ENCODE measurements around the gene CSGALNACT2. TPM values are rescaled to one million over a fixed set of nuclear protein-coding genes. Genes with fewer than 3 reads are reported as not detected.

The CSGALNACT2 gene
- total and polyA plus RNA-seq, 2 of the 13 experiments (the other 11 are each of a cell fraction or from before 2014, with no cell fraction given) = 3.3 to 7.1 TPM

DNA sequence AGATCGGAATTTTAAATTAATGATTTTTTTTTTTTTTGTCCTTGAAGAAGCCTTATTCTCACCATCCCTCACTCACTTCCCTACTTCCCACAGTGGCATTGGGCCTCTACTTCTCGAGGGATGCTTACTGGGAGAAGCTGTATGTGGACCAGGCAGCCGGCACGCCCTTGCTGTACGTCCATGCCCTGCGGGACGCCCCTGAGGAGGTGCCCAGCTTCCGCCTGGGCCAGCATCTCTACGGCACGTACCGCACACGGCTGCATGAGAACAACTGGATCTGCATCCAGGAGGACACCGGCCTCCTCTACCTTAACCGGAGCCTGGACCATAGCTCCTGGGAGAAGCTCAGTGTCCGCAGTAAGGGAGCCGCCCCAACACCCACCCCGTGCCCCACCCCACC lies 37.9 kb upstream of the CSGALNACT2 start (continued):
- no peak for TF ChIP-seq HMGXB3 (CRISPR knock-in tag; IDR thresholded peaks at IDR 0.05; ENCODE audit: borderline replicate concordance)

DNA sequence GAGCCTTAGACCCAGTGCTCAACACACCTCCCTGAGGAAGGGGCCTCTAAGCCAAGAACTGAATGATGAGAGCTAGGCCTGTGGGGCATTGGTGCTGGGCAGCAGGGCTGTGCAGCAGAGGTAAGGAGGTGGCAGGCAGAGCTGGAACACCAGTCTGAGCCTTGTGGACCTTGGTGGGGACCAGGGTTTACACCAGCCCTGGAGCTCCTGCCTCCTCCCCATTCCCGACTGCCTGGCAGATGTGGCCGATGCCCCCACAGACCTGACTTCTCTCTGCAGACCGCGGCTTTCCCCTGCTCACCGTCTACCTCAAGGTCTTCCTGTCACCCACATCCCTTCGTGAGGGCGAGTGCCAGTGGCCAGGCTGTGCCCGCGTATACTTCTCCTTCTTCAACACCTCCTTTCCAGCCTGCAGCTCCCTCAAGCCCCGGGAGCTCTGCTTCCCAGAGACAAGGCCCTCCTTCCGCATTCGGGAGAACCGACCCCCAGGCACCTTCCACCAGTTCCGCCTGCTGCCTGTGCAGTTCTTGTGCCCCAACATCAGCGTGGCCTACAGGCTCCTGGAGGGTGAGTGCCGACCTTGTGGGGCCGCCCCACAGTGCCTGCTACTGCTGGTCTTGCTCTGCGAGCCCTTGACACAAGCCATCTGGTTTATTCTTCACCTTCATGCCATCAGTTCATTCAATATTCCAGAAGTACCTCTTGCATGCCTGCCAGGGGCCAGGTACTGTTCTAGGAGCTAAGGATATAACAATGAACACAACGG lies 36.0 kb upstream of the CSGALNACT2 start:
- Histone ChIP-seq H3K79me2 (ENCODE audit: insufficient read depth, low read length) (no peaks in the 10 kb centered on the region), H3K4me1 (ENCODE audit: insufficient read depth, low read length) (0 out of 2 replicates have a peak, but pooled peaks cover 6% of the 10 kb centered on the region), H4K20me1 (ENCODE audit: insufficient read depth, low read length) (no peaks in the 10 kb centered on the region), H3K4me3 (replicated peaks in 1 of 3; ENCODE audit: insufficient read depth in 1 of 3, low read depth in 2 of 3, low read length in 3 of 3) (no peak overlapping the region), H3K9me3 (ENCODE audit: low read length) (no peaks in the 10 kb centered on the region), H3K4me2 (ENCODE audit: low read depth, low read length) (no peak overlapping the region), H3K9ac (ENCODE audit: insufficient read depth, low read depth, low read length) (no peak overlapping the region), H3K27ac (ENCODE audit: extremely low read length, insufficient read depth, low read length) (no peak overlapping the region), H3K36me3 (replicated peaks in 1 of 2; ENCODE audit: control insufficient read depth in 1 of 2, insufficient read depth in 2 of 2, low read length in 2 of 2) (no peaks in the 10 kb centered on the region), H3K27me3 (ENCODE audit: control insufficient read depth in 1 of 2, insufficient read depth in 2 of 2, low read length in 2 of 2) (peaks cover 0 to 55% of the 10 kb centered on the region in 2 experiments; a peak in 3 of 5 replicates), H2AFZ (ENCODE audit: low read length) (no peak overlapping the region)
- DNase-seq (ENCODE audit: low spot score) = no peak
- BruUV-seq (replicated peaks) = no TSS peak
- WGBS (ENCODE audit: low lambda C conversion rate) = 24% methylated on average over 17 of the region's 19 CpGs
- CTCF ChIA-PET (ENCODE audit: low intra/inter-chr PET ratio, low total read pairs) = no interaction called here
- POLR2A ChIA-PET = no interaction called here
- intact Hi-C loops (cut with micrococcal nuclease; ENCODE audit: unreplicated experiment) = no loop called here
- no peak for ATAC-seq
- FAIRE-seq = no peak
- in situ Hi-C loops (cut with HindIII; ENCODE audit: extremely low pct_ligation_motif_present, low pct_unique_long_range_greater_than_20kb) = no loop called here
- TF ChIP-seq, protein P1, sequence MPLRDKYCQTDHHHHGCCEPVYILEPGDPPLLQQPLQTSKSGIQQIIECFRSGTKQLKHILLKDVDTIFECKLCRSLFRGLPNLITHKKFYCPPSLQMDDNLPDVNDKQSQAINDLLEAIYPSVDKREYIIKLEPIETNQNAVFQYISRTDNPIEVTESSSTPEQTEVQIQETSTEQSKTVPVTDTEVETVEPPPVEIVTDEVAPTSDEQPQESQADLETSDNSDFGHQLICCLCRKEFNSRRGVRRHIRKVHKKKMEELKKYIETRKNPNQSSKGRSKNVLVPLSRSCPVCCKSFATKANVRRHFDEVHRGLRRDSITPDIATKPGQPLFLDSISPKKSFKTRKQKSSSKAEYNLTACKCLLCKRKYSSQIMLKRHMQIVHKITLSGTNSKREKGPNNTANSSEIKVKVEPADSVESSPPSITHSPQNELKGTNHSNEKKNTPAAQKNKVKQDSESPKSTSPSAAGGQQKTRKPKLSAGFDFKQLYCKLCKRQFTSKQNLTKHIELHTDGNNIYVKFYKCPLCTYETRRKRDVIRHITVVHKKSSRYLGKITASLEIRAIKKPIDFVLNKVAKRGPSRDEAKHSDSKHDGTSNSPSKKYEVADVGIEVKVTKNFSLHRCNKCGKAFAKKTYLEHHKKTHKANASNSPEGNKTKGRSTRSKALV (CRISPR knock-in tag; IDR thresholded peaks at IDR 0.05) = no peak
- TF ChIP-seq ZNF629 (CRISPR knock-in tag; conservative IDR thresholded peaks at IDR 0.05) (no peak), ZMYM3 (CRISPR knock-in tag; IDR thresholded peaks at IDR 0.05) (no peak), HNRNPL (IDR thresholded peaks at IDR 0.05; ENCODE audit: low read depth, low read length) (no peak), PHF8 (CRISPR knock-in tag; IDR thresholded peaks at IDR 0.05) (no peak), TBX3 (IDR thresholded peaks at IDR 0.05; ENCODE audit: borderline replicate concordance) (no peak), JARID2 (CRISPR knock-in tag; IDR thresholded peaks at IDR 0.05; ENCODE audit: insufficient replicate concordance) (no peak), ZNF75D (CRISPR knock-in tag; IDR thresholded peaks at IDR 0.05; ENCODE audit: borderline replicate concordance) (no peak), ATF2 (CRISPR knock-in tag; IDR thresholded peaks at IDR 0.05) (no peak)
- TF ChIP-seq, protein P2, sequence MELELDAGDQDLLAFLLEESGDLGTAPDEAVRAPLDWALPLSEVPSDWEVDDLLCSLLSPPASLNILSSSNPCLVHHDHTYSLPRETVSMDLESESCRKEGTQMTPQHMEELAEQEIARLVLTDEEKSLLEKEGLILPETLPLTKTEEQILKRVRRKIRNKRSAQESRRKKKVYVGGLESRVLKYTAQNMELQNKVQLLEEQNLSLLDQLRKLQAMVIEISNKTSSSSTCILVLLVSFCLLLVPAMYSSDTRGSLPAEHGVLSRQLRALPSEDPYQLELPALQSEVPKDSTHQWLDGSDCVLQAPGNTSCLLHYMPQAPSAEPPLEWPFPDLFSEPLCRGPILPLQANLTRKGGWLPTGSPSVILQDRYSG (CRISPR knock-in tag; IDR thresholded peaks at IDR 0.05) = no peak

All from HepG2 (cell line).